ENCODE measurements around the gene PRKCE.

DNA sequence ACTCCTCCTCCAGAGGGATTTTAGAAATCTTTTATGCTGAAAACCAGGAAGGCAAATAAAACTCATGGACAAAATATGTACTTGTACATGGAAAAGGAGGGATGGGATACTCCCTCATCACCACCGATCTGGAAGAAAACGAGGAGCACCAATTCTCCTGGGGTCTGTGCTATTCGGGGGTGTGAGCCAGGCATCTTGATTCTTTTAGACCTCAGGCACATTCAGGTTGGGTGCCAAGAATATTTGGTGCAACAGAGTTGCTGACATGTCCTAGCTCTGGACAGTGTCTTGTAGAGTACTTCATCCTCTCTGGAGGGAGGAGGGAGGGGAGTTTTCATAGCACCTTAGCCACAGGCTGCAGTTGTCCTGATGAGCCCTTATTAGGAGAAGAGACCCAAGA, 163.0 kb downstream of the PRKCE start:
- TF ChIP-seq GATA2 (IDR thresholded peaks at IDR 0.05; ENCODE audit: low read depth, low read length) (no peak), GATA3 (IDR thresholded peaks at IDR 0.05; ENCODE audit: low read depth, low read length) (no peak)
